Activated naive CD4-positive, alpha-beta T cell treated with anti-CD3 and anti-CD28 coated beads for 36 hours (primary cell): Measurements from ENCODE around the gene PPIA. TPM values are rescaled to one million over a fixed set of nuclear protein-coding genes. Genes with fewer than 3 reads are reported as not detected.
A peak's percentile ranks its signal among the peaks of the same experiment; 100 is the strongest.
"Not testable (repeated sequence)": the region's sequence is repeated elsewhere in the genome, so short reads cannot be mapped to it uniquely, and the experiment has no call there.

Experiments used
- CTCF ChIA-PET: fragments of 350-600 bp; sonication (Branson Sonifier 250); formaldehyde crosslinking; loops from one replicate; lab custom pipeline; 2021; ENCODE audit warnings: antibody characterized with exemption; lab: Charles Lee
- DNase-seq: peaks from one replicate; pipeline ENCODE4 v3.0.0-alpha.2; 2020
- H3K27ac Mint-ChIP-seq: one replicate; pipeline ENCODE4 v1.8.0; 2021; ENCODE audit warnings: mild to moderate bottlenecking, mixed read lengths
- H3K27me3 Mint-ChIP-seq: one replicate; pipeline ENCODE4 v1.8.0; 2021; ENCODE audit warnings: low read depth, mixed read lengths
- H3K36me3 Mint-ChIP-seq: one replicate; pipeline ENCODE4 v1.8.0; 2021; ENCODE audit warnings: low read depth, mixed read lengths
- H3K4me1 Mint-ChIP-seq: one replicate; pipeline ENCODE4 v1.8.0; 2021; ENCODE audit warnings: low read depth, mixed read lengths
- H3K4me3 Mint-ChIP-seq: one replicate; pipeline ENCODE4 v1.8.0; 2021; ENCODE audit warnings: mild to moderate bottlenecking, moderate library complexity, mixed read lengths
- H3K9me3 Mint-ChIP-seq: one replicate; pipeline ENCODE4 v1.8.0; 2021; ENCODE audit warnings: mixed read lengths
- intact Hi-C: fragments of 100-400 bp; cut with micrococcal nuclease; formaldehyde crosslinking; loops from one replicate; pipeline ENCODE4 v1.15.1; 2023
- total RNA-seq, 2 experiments: library from RNA; stranded (reverse); gene quantifications; one replicate each; pipeline ENCODE4 v1.2.3, GENCODE V29; 2021

Gene PPIA
- total RNA-seq, 2 experiments from 2014 or later: 3,406 to 3,423 TPM

DNA sequence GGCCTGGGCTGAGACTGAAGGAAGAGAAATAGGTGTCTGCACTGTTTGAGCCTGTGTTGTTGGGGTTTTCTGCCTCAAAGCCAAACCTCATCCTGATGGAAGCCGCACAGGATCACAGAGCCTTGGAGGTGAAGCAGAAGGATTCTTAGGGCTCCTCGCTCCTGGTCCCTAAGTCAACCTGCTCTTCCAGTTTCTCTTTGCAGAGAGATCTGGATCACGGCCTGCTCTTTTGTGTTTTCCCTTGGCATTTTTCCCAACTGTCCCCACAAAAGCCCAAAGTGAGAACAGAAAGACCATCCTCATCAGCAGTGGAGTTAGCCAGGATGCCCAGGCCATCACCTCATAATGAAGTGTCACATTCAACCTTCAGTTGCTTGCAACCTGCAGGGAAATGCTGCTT is 20.3 kb upstream of the PPIA start:
- Mint-ChIP-seq H3K9me3 (no peaks in the 10 kb centered on the region), H3K27me3 (no peaks in the 10 kb centered on the region), H3K27ac (no peak overlapping the region), H3K36me3 (no peaks in the 10 kb centered on the region), H3K4me1 (no peaks in the 10 kb centered on the region), H3K4me3 (no peak overlapping the region)
- intact Hi-C loops: no loop called here
- DNase-seq: no peak
- CTCF ChIA-PET: no interaction called here

DNA sequence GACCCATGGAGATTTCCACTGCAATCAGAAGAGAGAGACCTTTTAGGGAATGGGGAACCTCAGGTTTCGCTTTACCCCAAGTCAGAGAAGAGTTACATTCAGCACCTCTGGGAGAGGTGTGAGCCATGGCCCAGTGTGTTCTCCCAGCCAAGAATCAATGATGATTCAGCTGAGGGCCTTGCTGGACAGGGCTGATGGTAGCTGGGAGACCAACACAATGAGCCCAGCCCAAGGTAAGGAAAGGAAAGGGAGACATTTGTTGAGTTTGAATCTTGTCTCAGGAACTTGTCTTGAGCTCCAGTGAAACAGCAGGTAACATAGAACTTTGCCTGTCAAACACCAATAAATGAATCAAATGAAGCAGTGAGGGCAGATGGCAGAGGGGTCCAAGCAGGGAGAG is 14.0 kb upstream of the PPIA start:
- CTCF ChIA-PET: no interaction called here
- Mint-ChIP-seq H3K36me3 (no peaks in the 10 kb centered on the region), H3K27me3 (no peaks in the 10 kb centered on the region), H3K4me1 (no peaks in the 10 kb centered on the region), H3K9me3 (peaks cover 5% of the 10 kb centered on the region), H3K4me3 (no peak overlapping the region), H3K27ac (no peak overlapping the region)
- intact Hi-C loops: no loop called here
- DNase-seq: no peak

DNA sequence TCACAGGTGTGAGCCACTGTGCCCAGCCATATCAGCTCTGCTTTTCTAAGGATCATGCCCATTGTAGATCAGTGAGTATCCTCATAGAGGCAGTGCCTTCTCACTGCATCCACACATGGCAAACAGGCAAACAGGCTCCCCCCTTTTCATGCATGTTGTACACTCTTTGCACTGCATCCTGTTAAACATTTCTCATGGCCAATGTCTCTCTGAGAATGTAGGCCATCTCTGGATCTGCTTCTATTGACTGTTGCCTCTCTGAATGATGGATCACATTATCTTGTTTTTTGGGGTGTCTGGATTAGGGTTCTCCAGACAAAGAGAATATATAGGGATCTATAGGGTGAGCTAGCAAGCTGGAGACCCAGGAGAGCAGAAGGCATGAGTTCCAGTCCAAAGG is 13.1 kb upstream of the PPIA start:
- Mint-ChIP-seq H3K9me3 (peaks cover 5% of the 10 kb centered on the region), H3K4me1 (no peaks in the 10 kb centered on the region), H3K27ac (no peak overlapping the region), H3K4me3 (no peak overlapping the region), H3K27me3 (no peaks in the 10 kb centered on the region), H3K36me3 (no peaks in the 10 kb centered on the region)
- CTCF ChIA-PET: interaction anchor here (0.6 kb wide), 1 partner anchor 17 kb away, joined by 3 read pairs; no protein-coding TSS in a partner anchor
- no peak for DNase-seq
- intact Hi-C loops: no loop called here

DNA sequence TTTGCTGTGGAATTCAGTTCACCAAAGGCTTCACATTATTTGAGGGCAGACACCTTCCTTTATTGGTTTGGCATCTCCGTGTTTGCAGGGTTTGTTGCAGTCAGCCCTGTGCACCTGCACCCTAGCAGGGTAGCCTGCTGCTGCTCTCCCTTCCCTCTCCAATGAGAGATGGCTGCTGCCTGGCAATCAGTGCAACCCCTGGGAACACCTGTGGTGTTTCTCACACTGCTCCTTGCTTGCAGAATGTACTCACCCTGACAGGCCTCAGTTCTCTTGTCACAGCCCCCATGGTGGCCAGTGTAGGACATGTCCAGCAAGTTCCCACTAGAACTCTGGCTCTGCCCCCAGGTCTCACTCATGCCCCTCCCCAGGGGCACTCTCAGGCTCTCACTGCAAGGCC is 12.1 kb upstream of the PPIA start:
- no peaks in the 10 kb centered on the region for H3K27me3 Mint-ChIP-seq
- H3K9me3 Mint-ChIP-seq: peaks cover 5% of the 10 kb centered on the region
- H3K27ac Mint-ChIP-seq: no peak overlapping the region
- no peak for DNase-seq
- no peaks in the 10 kb centered on the region for H3K4me1 Mint-ChIP-seq
- H3K4me3 Mint-ChIP-seq: no peak overlapping the region
- intact Hi-C loops: no loop called here
- CTCF ChIA-PET: no interaction called here
- H3K36me3 Mint-ChIP-seq: no peaks in the 10 kb centered on the region

DNA sequence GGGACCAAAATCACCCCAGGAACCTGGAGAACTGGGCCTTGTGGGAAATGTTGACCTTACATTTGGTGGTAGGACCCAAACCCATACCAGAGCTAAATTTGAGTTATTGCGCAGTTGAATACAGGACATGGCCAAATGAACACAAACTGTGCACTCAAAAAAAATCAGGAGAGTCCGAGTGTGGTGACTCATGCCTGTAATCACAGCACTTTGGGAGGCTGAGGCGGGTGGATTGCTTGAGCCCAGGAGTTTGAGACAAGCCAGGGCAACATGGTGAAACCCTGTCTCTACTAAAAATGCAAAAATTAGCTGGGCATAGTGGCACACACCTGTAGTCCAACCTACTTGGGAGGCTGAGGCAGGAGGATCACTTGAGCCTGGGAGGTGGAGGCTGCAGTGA is 11.3 kb upstream of the PPIA start:
- DNase-seq, H3K4me1 Mint-ChIP-seq, H3K9me3 Mint-ChIP-seq, H3K36me3 Mint-ChIP-seq, H3K4me3 Mint-ChIP-seq, H3K27ac Mint-ChIP-seq, H3K27me3 Mint-ChIP-seq, intact Hi-C loops: not testable (repeated sequence)
- CTCF ChIA-PET: interaction anchor here (0.7 kb wide), 1 partner anchor 75 kb away, joined by 3 read pairs; no protein-coding TSS in a partner anchor

DNA sequence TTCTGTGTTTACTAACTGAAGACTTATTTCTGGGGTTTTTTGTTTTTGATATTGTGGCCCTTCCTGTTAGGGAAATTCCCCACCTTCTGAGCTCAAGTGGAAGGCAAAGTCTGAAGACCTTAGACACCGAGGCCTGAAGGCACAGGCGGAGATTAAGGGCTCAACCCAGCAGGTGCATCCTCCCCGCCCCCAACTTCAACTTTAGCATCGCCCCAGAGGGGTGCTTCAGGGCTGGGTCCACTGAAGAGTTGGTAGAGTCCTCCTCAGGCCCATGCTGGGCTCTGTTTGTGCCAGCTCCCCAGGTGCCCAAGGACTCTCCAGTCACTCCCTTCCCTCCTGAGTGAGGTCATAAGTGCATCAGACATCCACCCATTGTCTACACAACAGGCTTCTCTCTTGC is 9.4 kb upstream of the PPIA start:
- Mint-ChIP-seq H3K27ac (no peak overlapping the region), H3K36me3 (no peaks in the 10 kb centered on the region), H3K4me3 (no peak overlapping the region), H3K9me3 (peaks cover 5% of the 10 kb centered on the region), H3K27me3 (no peaks in the 10 kb centered on the region), H3K4me1 (no peaks in the 10 kb centered on the region)
- CTCF ChIA-PET: interaction anchor here (1.0 kb wide), 1 partner anchor 12 kb away, joined by 3 read pairs; no protein-coding TSS in a partner anchor
- intact Hi-C loops: no loop called here
- DNase-seq: no peak

DNA sequence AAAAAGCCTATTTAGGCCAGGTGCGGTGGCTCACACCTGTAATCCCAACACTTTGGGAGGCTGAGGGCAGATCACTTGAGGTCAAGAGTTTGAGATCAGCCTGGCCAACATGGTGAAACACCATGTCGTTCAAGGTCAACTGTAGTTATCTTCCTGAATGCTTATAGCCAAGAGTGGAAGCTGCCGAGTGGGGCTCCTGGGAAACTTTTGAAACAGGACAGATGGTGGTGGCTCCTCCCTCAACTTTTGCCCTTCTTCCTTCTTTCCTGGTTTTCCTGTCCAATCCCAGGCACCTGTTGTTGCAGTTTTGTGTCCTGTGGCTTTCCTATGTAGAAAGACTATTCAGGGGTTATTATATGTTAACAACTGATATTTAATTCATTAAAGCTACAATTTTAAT is 8.7 kb upstream of the PPIA start:
- Mint-ChIP-seq H3K36me3 (no peaks in the 10 kb centered on the region), H3K27me3 (no peaks in the 10 kb centered on the region), H3K9me3 (peaks cover 5% of the 10 kb centered on the region), H3K4me1 (no peaks in the 10 kb centered on the region), H3K27ac (no peak overlapping the region), H3K4me3 (no peak overlapping the region)
- intact Hi-C loops: no loop called here
- DNase-seq: no peak
- CTCF ChIA-PET: no interaction called here

DNA sequence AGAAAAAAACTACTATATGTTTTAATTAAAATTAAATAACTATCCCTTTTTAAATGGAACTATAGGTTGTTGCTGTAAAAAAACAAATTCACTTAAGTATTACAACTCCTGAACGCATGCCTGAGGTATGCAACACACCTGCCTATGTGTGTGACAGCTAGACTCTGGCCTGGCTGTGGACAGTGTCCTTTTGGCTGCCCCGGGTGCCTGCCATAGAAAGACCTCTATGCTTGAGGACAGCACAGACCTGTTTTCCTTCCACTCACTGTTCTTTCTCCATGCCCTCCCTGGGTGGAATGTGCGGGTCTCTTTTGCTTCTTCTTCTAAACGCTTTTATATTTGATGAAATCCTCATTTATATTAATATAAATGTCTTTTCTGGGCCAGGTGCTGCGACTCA is 6.5 kb upstream of the PPIA start:
- no peaks in the 10 kb centered on the region for H3K4me1 Mint-ChIP-seq
- H3K4me3 Mint-ChIP-seq: no peak overlapping the region
- CTCF ChIA-PET: no interaction called here
- H3K36me3 Mint-ChIP-seq: no peaks in the 10 kb centered on the region
- intact Hi-C loops: no loop called here
- no peak overlapping the region for H3K27ac Mint-ChIP-seq
- no peak for DNase-seq
- H3K27me3 Mint-ChIP-seq: no peaks in the 10 kb centered on the region
- H3K9me3 Mint-ChIP-seq: no peaks in the 10 kb centered on the region

DNA sequence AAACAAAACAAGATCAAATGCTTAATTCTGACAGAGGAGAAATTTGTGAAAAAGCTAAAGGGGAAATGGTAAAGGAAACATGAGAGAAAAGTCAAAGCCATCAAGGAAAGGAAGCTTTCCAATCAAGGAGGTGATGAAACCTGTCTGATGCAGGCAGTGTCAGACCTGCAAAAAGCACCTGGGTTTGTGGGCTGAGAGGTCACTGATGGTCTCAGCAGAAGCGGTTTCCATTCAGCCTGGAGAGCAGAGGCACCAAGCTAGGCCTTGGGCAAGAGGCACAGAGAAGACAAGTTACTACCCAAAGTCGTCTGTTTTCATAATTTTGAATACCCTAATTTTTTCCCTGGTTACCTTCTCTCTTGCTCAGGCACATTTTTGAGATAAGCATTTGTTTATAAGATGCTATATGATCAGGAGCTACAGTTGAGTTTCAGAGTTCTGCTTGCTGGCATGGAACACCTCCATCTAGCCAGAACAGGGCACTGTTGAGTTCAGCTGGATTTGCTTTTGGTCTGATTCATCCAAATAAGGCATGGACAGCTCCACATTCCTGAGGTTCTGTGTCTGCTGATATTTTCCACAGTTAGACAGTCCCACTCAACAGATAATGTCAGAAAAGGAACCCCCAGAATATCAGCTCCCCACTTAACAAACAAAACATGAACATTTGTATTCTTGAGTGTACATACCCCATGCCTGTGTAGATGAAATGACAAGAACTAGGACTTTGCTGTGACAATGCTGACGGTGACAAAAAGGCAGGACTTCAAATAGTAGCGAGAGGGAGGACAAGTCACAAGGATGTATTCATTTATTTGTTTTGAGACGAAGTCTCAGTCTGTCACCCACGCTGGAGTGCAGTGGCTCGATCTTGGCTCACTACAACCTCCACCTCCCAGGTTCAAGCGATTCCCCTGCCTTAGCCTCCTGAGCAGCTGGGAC is 4.9 kb upstream of the PPIA start:
- intact Hi-C loops: no loop called here
- Mint-ChIP-seq H3K27ac (no peak overlapping the region), H3K27me3 (no peaks in the 10 kb centered on the region), H3K9me3 (no peaks in the 10 kb centered on the region), H3K4me1 (no peaks in the 10 kb centered on the region), H3K36me3 (no peaks in the 10 kb centered on the region), H3K4me3 (no peak overlapping the region)
- CTCF ChIA-PET: interaction anchor here (0.8 kb wide), 1 partner anchor 19 kb away, joined by 3 read pairs; no protein-coding TSS in a partner anchor
- DNase-seq: no peak

DNA sequence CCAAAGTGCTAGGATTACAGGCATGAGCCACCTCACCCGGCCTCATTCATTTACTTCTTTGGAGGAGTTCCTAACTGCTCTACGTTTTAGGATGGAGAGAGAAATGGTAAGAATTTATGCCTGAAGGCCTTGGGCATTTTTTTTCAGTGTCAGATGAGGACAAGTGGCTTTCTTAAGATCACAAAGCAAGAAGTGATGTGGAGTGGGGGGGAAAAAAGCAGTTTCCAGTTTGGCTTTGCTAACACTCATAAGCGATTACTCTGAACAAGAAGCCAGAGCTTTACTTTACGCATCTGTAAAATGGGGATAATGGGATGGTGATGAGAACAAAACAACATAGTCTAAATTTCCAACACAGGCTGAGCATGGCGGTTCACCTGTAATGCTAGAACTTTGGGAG is 2.6 kb upstream of the PPIA start:
- H3K36me3 Mint-ChIP-seq: peaks cover 17% of the 10 kb centered on the region
- intact Hi-C loops: no loop called here
- no peaks in the 10 kb centered on the region for H3K27me3 Mint-ChIP-seq
- DNase-seq: no peak
- H3K4me3 Mint-ChIP-seq: no peak overlapping the region
- H3K27ac Mint-ChIP-seq: no peak overlapping the region
- CTCF ChIA-PET: interaction anchor here (0.6 to 0.7 kb wide), 2 partner anchors 46 to 200 kb away, joined by 3 read pairs; no protein-coding TSS in a partner anchor
- peaks cover 8% of the 10 kb centered on the region for H3K4me1 Mint-ChIP-seq
- H3K9me3 Mint-ChIP-seq: no peaks in the 10 kb centered on the region

DNA sequence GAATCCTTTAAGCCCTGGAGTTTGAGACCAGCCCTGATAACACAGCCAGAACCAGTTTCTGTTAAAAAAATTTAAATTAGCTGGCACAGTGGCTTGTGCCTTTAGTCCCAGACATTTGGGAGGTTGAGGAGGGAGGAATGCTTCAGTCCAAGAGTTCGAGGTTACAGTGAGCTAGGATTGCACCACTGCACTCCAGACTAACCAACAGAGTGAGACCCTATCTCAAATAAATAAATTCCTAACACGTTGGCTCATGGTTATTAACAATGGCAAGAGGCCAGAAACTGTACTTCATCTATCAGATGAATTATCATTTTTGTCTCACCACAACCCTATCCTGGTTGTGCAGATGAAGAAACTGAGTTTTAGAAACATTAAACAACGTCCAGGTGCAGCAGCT is 2.1 kb upstream of the PPIA start:
- intact Hi-C loops: no loop called here
- CTCF ChIA-PET: interaction anchor here (0.6 to 0.7 kb wide), 2 partner anchors 45 to 200 kb away, joined by 3 read pairs; no protein-coding TSS in a partner anchor
- Mint-ChIP-seq H3K9me3 (no peaks in the 10 kb centered on the region), H3K36me3 (peaks cover 19% of the 10 kb centered on the region), H3K4me1 (peaks cover 10% of the 10 kb centered on the region), H3K27me3 (no peaks in the 10 kb centered on the region), H3K27ac (no peak overlapping the region), H3K4me3 (peak overlapping the region; percentile 19)
- no peak for DNase-seq

DNA sequence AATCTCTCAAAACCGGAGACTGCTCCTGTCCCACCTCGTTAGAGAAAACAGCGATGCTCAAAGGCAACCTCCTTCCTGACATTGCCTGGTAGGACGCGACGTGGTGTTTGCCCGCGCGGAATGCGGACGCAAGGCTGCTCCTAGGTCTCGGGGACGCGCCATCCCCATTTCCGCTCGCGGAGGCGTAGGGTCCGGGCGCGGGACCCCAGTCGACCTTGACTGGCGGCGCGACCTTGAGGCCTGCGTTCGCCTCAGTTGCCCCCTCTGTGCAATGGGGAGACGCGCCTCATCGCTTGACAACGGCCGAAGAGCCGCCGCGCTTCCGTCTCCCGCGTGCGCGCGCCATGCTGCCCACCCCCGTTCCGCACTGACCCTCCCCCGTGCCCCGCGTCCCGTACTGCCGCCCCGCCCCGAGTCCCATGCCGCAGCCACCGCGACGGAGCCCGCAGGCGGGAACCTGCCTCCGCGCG is 412 bp upstream of the PPIA start:
- peak; percentile 65 for DNase-seq
- CTCF ChIA-PET: no interaction called here
- Mint-ChIP-seq H3K9me3 (no peaks in the 10 kb centered on the region), H3K36me3 (peaks cover 34% of the 10 kb centered on the region), H3K27ac (peak overlapping the region; percentile 92), H3K4me3 (peak overlapping the region; percentile 98), H3K4me1 (peaks cover 23% of the 10 kb centered on the region), H3K27me3 (no peaks in the 10 kb centered on the region)
- intact Hi-C loops: loop anchor here (1.0 to 2.0 kb wide), 14 partner anchors 48 to 315 kb away; partner anchors contain the start of genes H2AZ2, NUDCD3, OGDH and PURB
